IgD-negative memory B cell (primary cell): ENCODE measurements around the gene RPRD2. TPM values are rescaled to one million over a fixed set of nuclear protein-coding genes. Genes with fewer than 3 reads are reported as not detected.

Experiments
- polyA plus RNA-seq: library from polyadenylated mRNA; unstranded; fragments of 300-500 nt; fragmentation: Illumina TruSeq; gene quantifications from one replicate; pipeline ENCODE4 v1.2.3, GENCODE V29; 2021

RPRD2 gene
- polyA plus RNA-seq, 1 donor from 2014 or later, result 34.1 TPM

Other genes starting within 250 kb of the RPRD2 start
- 102 TPM for gene PLEKHO1, start 214.2 kb upstream of the RPRD2 start, polyA plus RNA-seq
- 52.9 TPM for gene ANP32E, start 128.0 kb upstream of the RPRD2 start, polyA plus RNA-seq
- 0.71 TPM for gene CA14, start 106.4 kb upstream of the RPRD2 start, polyA plus RNA-seq
- gene APH1A, start 95.1 kb upstream of the RPRD2 start, polyA plus RNA-seq, result 78.4 TPM
- gene C1orf54, start 91.4 kb upstream of the RPRD2 start, polyA plus RNA-seq, result 2.9 TPM
- gene CIART, start 81.6 kb upstream of the RPRD2 start, polyA plus RNA-seq, result not detected
- 79.3 TPM for gene MRPS21, start 70.3 kb upstream of the RPRD2 start, polyA plus RNA-seq
- gene PRPF3, start 42.6 kb upstream of the RPRD2 start, polyA plus RNA-seq, result 26.2 TPM
- gene TARS2, start 123.3 kb downstream of the RPRD2 start, polyA plus RNA-seq, result 37.4 TPM
- 0.11 TPM for gene ECM1, start 144.0 kb downstream of the RPRD2 start, polyA plus RNA-seq
- gene FALEC, start 151.6 kb downstream of the RPRD2 start, polyA plus RNA-seq, result 1.0 TPM
- 0.30 TPM for gene ADAMTSL4, start 185.3 kb downstream of the RPRD2 start, polyA plus RNA-seq
- gene MCL1, start 215.5 kb downstream of the RPRD2 start, polyA plus RNA-seq, result 99.6 TPM